HEK293 (cell line): ENCODE results near the gene FCN1.

ENCODE experiments used
- KLF16 ChIP-seq: fragments of 450-650 bp; formaldehyde crosslinking; IDR thresholded peaks from 2 replicates; pipeline ENCODE4 v1.5.1; 2017; ENCODE audit warnings: missing biosample characterization, missing genetic modification characterization
- SP2 ChIP-seq: fragments of 450-650 bp; formaldehyde crosslinking; IDR thresholded peaks from 2 replicates; pipeline ENCODE4 v1.5.1; 2016; ENCODE audit warnings: missing biosample characterization, missing genetic modification characterization
- ZFP37 ChIP-seq: fragments of 450-650 bp; formaldehyde crosslinking; IDR thresholded peaks from 2 replicates; pipeline ENCODE4 v1.5.1; 2016; ENCODE audit warnings: missing biosample characterization, missing genetic modification characterization
- ZNF248 ChIP-seq: fragments of 450-650 bp; formaldehyde crosslinking; IDR thresholded peaks from 2 replicates; pipeline ENCODE4 v1.5.1; 2017; ENCODE audit warnings: missing biosample characterization, missing genetic modification characterization
- TF ChIP-seq, protein P1 (sequence below): fragments of 450-650 bp; formaldehyde crosslinking; optimal IDR thresholded peaks from 2 replicates; pipeline ENCODE3; 2016; ENCODE audit warnings: missing biosample characterization, mild to moderate bottlenecking, missing genetic modification characterization
- TF ChIP-seq, protein P2 (sequence below): fragments of 450-650 bp; formaldehyde crosslinking; IDR thresholded peaks from 2 replicates; pipeline ENCODE4 v1.5.1; 2016; ENCODE audit warnings: missing biosample characterization, missing genetic modification characterization

DNA sequence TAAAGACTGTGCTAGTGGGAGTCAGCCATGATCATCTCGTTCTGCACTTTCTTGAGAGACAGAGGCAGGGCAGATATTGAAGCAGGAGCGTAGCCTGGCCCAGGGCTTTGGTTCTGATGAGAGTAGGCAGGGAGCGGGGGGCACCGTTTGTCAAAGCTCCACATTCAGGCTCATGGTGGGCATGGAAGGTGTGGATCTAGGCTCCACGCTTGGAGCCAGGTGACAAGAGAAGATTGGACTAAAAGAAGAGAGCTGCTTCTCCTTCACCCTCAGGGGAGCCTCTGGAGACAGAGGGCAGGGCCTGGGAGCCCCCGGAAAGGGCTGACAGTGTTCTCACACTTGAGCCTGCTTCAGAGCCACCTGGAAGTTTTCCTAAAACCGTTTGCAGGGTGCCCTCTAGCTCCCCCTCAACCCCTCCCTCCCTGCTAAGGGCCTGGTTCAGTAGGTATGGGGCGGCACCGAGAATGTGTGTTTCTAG, 61.8 kb downstream of the FCN1 start:
- TF ChIP-seq SP2 = no peak
- TF ChIP-seq ZNF248 (tag by site-specific recombination) = no peak
- TF ChIP-seq KLF16 (tag by site-specific recombination) = no peak
- no peak for TF ChIP-seq ZFP37 (tag by site-specific recombination)
- TF ChIP-seq, protein P1, sequence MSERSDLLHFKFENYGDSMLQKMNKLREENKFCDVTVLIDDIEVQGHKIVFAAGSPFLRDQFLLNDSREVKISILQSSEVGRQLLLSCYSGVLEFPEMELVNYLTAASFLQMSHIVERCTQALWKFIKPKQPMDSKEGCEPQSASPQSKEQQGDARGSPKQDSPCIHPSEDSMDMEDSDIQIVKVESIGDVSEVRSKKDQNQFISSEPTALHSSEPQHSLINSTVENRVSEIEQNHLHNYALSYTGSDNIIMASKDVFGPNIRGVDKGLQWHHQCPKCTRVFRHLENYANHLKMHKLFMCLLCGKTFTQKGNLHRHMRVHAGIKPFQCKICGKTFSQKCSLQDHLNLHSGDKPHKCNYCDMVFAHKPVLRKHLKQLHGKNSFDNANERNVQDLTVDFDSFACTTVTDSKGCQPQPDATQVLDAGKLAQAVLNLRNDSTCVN = no peak
- TF ChIP-seq, protein P2, sequence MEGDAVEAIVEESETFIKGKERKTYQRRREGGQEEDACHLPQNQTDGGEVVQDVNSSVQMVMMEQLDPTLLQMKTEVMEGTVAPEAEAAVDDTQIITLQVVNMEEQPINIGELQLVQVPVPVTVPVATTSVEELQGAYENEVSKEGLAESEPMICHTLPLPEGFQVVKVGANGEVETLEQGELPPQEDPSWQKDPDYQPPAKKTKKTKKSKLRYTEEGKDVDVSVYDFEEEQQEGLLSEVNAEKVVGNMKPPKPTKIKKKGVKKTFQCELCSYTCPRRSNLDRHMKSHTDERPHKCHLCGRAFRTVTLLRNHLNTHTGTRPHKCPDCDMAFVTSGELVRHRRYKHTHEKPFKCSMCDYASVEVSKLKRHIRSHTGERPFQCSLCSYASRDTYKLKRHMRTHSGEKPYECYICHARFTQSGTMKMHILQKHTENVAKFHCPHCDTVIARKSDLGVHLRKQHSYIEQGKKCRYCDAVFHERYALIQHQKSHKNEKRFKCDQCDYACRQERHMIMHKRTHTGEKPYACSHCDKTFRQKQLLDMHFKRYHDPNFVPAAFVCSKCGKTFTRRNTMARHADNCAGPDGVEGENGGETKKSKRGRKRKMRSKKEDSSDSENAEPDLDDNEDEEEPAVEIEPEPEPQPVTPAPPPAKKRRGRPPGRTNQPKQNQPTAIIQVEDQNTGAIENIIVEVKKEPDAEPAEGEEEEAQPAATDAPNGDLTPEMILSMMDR (tag by site-specific recombination) = no peak
